IMR-90 (cell line): ENCODE data around the gene C1QTNF1. TPM values are rescaled to one million over a fixed set of nuclear protein-coding genes. Genes with fewer than 3 reads are reported as not detected.

Experiments
- BHLHE40 ChIP-seq: fragments of 150-350 bp; IDR thresholded peaks from 2 replicates; pipeline ENCODE4 v1.6.1; 2016; ENCODE audit warnings: mild to moderate bottlenecking, low read depth, low read length
- CTCF ChIP-seq: conservative IDR thresholded peaks from 2 replicates; pipeline ENCODE4 v1.5.1; 2012; ENCODE audit warnings: mild to moderate bottlenecking, low read depth, low read length, improper control_type of control experiment
- FOS ChIP-seq: fragments of 150-350 bp; IDR thresholded peaks from 2 replicates; pipeline ENCODE4 v1.6.1; 2016; ENCODE audit warnings: low read depth, low read length
- MXI1 ChIP-seq: IDR thresholded peaks from 2 replicates; pipeline ENCODE4 v1.6.1; 2012; ENCODE audit warnings: low read depth, mild to moderate bottlenecking, low read length, moderate library complexity, borderline replicate concordance
- polyA plus RNA-seq, 3 experiments: library from polyadenylated mRNA; depleted of rRNA; stranded (reverse); fragments of >200 nt; gene quantifications; 2 replicates each; pipeline ENCODE4 v1.2.3, GENCODE V29; 2012; ENCODE audit warnings: low replicate concordance in 1 of 3
- total RNA-seq: library from RNA; depleted of rRNA; stranded (reverse); fragments of >200 nt; gene quantifications from 2 replicates; pipeline ENCODE4 v1.2.3, GENCODE V29; 2012

The C1QTNF1 gene
- total and polyA plus RNA-seq, 2 of the 4 experiments (the other 2 are of a cell fraction) = 3.4 to 8.4 TPM

- no peak for TF ChIP-seq CTCF
- TF ChIP-seq BHLHE40 = no peak
- TF ChIP-seq FOS = no peak
- TF ChIP-seq MXI1 = no peak
These were observed 59.4 kb downstream of the C1QTNF1 start (continued) for GRCh38 chr17:79083191-79083971.
